ENCODE results near the gene ADRB2.

- TF ChIP-seq POLR2AphosphoS5 (IDR thresholded peaks at IDR 0.05) (no peak), POLR2A (IDR thresholded peaks at IDR 0.05) (no peak)
- TF ChIP-seq, protein P1, sequence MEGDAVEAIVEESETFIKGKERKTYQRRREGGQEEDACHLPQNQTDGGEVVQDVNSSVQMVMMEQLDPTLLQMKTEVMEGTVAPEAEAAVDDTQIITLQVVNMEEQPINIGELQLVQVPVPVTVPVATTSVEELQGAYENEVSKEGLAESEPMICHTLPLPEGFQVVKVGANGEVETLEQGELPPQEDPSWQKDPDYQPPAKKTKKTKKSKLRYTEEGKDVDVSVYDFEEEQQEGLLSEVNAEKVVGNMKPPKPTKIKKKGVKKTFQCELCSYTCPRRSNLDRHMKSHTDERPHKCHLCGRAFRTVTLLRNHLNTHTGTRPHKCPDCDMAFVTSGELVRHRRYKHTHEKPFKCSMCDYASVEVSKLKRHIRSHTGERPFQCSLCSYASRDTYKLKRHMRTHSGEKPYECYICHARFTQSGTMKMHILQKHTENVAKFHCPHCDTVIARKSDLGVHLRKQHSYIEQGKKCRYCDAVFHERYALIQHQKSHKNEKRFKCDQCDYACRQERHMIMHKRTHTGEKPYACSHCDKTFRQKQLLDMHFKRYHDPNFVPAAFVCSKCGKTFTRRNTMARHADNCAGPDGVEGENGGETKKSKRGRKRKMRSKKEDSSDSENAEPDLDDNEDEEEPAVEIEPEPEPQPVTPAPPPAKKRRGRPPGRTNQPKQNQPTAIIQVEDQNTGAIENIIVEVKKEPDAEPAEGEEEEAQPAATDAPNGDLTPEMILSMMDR (IDR thresholded peaks at IDR 0.05), result no peak
These were observed 10.8 kb upstream of the ADRB2 start for GRCh38 chr5:148815578-148815977.
